Testis (tissue), 2 donors: ENCODE measurements around the gene PDE4B.

Experiments
- POLR2A ChIP-seq: fragments of 450-650 bp; IDR thresholded peaks from one replicate; pipeline ENCODE4 v1.6.1; 2017; ENCODE audit warnings: antibody characterized with exemption, mild to moderate bottlenecking, moderate library complexity
- TF ChIP-seq, protein P1 (sequence below), 3 experiments: fragments of 450-650 bp in 2 of 3; fragments of 200-600 bp in 1 of 3; sonication (generic) in 1 of 3; IDR thresholded peaks; one replicate each; pipeline ENCODE4 v1.5.1; 2016 to 2019; ENCODE audit warnings: antibody characterized with exemption in 3 of 3, mild to moderate bottlenecking in 2 of 3, moderate library complexity in 1 of 3

DNA sequence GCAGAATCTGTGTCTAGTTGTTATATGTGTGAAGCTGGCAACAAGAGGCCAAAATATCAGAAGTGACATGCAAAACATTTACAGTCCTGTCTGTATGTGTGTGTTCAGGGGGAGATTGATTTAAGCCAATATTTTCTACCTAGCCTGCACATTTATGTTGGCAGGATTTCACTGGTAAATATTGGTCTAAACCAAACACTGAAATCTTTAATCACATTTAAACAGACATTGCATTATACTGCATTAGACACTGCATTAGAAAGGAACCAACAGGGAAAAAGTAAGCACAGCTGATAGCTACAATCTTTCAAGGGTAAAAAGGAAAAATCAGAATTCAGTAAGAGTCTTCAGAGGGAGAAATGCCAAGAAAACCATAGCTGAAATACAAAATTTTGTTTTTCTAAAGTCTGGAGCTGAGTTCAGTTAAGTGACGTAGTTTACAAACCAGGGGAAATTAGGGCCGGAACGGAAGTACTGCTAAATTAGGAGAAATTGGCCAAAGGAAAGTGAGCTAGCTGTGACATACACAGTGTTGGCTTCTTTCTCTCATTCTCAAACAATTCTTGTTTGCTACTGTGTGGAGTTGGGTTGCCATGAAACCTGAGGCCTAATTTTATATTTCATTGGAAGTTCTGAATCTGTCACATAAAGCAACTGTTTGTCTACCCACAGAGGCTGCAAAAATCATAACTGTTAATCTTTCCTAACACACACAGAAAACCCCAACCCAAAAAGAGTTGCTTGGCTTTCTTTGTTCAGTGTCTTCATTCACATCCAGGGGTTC is 524.0 kb downstream of the PDE4B start:
- TF ChIP-seq, protein P1, sequence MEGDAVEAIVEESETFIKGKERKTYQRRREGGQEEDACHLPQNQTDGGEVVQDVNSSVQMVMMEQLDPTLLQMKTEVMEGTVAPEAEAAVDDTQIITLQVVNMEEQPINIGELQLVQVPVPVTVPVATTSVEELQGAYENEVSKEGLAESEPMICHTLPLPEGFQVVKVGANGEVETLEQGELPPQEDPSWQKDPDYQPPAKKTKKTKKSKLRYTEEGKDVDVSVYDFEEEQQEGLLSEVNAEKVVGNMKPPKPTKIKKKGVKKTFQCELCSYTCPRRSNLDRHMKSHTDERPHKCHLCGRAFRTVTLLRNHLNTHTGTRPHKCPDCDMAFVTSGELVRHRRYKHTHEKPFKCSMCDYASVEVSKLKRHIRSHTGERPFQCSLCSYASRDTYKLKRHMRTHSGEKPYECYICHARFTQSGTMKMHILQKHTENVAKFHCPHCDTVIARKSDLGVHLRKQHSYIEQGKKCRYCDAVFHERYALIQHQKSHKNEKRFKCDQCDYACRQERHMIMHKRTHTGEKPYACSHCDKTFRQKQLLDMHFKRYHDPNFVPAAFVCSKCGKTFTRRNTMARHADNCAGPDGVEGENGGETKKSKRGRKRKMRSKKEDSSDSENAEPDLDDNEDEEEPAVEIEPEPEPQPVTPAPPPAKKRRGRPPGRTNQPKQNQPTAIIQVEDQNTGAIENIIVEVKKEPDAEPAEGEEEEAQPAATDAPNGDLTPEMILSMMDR (IDR thresholded peaks at IDR 0.05), result no peak
- TF ChIP-seq POLR2A, result no peak
